Caco-2 (cell line): ENCODE results near the gene ADPGK. TPM values are rescaled to one million over a fixed set of nuclear protein-coding genes. Genes with fewer than 3 reads are reported as not detected.
"Not testable (repeated sequence)": the region's sequence is repeated elsewhere in the genome, so short reads cannot be mapped to it uniquely, and the experiment has no call there.

Experiments
- BruUV-seq: library from RNA; stranded (reverse); fragments of 400-500 nt; replicated peaks from 2 replicates; lab custom pipeline; 2021; lab: Mats Ljungman, UMichigan
- CTCF ChIA-PET: fragments of 300-600 bp; sonication (Branson Sonifier 250); formaldehyde crosslinking; loops from one replicate; lab custom pipeline; 2022; ENCODE audit warnings: antibody characterized with exemption; lab: Charles Lee
- POLR2A ChIA-PET: fragments of 300-600 bp; sonication (Branson Sonifier 250); formaldehyde crosslinking; loops from one replicate; lab custom pipeline; 2022; ENCODE audit warnings: antibody characterized with exemption; lab: Charles Lee
- DNase-seq, 2 experiments: peaks; one replicate each; pipeline versions ENCODE4 v3.0.0 to v3.0.0-alpha.2; 2020 to 2022
- H3K27me3 ChIP-seq: replicated peaks from 2 replicates; pipeline ENCODE4 v1.6.0; 2011; ENCODE audit warnings: low read length; ENCODE audit not compliant: control insufficient read depth, insufficient read depth
- H3K36me3 ChIP-seq: 2 replicates; pipeline ENCODE4 v1.5.1; 2011; ENCODE audit warnings: low read length; ENCODE audit not compliant: control insufficient read depth, insufficient read depth
- H3K4me1 ChIP-seq: fragments of 250-450 bp; sonication (Bioruptor Pico); 2 replicates; pipeline ENCODE4 v1.5.1; 2020; ENCODE audit warnings: mild to moderate bottlenecking
- H3K4me3 ChIP-seq: 2 replicates; pipeline ENCODE4 v1.5.1; 2011; ENCODE audit warnings: low read depth, mild to moderate bottlenecking, control low read depth, low read length
- H3K9me3 ChIP-seq: fragments of 250-450 bp; sonication (Bioruptor Pico); 2 replicates; pipeline ENCODE4 v1.5.1; 2020; ENCODE audit warnings: mild to moderate bottlenecking, moderate library complexity
- H3K27ac Mint-ChIP-seq: one replicate; pipeline ENCODE4 v1.8.0; 2022; ENCODE audit warnings: mixed read lengths; ENCODE audit not compliant: unreplicated experiment
- H3K27me3 Mint-ChIP-seq: one replicate; pipeline ENCODE4 v1.8.0; 2022; ENCODE audit warnings: mixed read lengths; ENCODE audit not compliant: insufficient read depth, unreplicated experiment
- H3K36me3 Mint-ChIP-seq: one replicate; pipeline ENCODE4 v1.8.0; 2022; ENCODE audit warnings: mild to moderate bottlenecking, mixed read lengths; ENCODE audit not compliant: insufficient read depth, unreplicated experiment
- H3K4me1 Mint-ChIP-seq: one replicate; pipeline ENCODE4 v1.8.0; 2022; ENCODE audit warnings: low read depth, mixed read lengths; ENCODE audit not compliant: unreplicated experiment
- H3K4me3 Mint-ChIP-seq: one replicate; pipeline ENCODE4 v1.8.0; 2022; ENCODE audit warnings: mild to moderate bottlenecking, moderate library complexity, mixed read lengths; ENCODE audit not compliant: unreplicated experiment
- H3K9me3 Mint-ChIP-seq: one replicate; pipeline ENCODE4 v1.8.0; 2022; ENCODE audit warnings: mixed read lengths; ENCODE audit not compliant: unreplicated experiment
- CTCF ChIP-seq, 2 experiments: fragments of 200-600 bp in 1 of 2; IDR thresholded peaks; 1 replicate in 1 of 2; 2 replicates in 1 of 2; pipeline versions ENCODE4 v1.5.1 to v1.8.0; 2011 to 2022; ENCODE audit warnings: antibody characterized with exemption in 1 of 2, control low read depth in 1 of 2, inconsistent platforms in 1 of 2, low read depth in 1 of 2, low read length in 1 of 2, mild to moderate bottlenecking in 1 of 2, moderate library complexity in 1 of 2; ENCODE audit not compliant: insufficient read depth in 1 of 2, severe bottlenecking in 1 of 2, unreplicated experiment in 1 of 2
- intact Hi-C: fragments of 100-400 bp; cut with micrococcal nuclease; formaldehyde crosslinking; loops from one replicate; pipeline ENCODE4 v1.10.0; 2022; ENCODE audit not compliant: unreplicated experiment
- total RNA-seq: library from RNA; stranded (reverse); gene quantifications from 2 replicates; pipeline ENCODE4 v1.2.3, GENCODE V29; 2022

Gene ADPGK
- total RNA-seq, 1 experiment from 2014 or later = 55.6 TPM

GRCh38 chr15:72732086-72732485 lies 51.5 kb downstream of the ADPGK start:
- no peak overlapping the region for H3K4me3 Mint-ChIP-seq
- CTCF ChIA-PET = interaction anchor here (1.0 kb wide), 1 partner anchor 10 kb away, joined by 3 read pairs; no protein-coding TSS in a partner anchor
- Histone ChIP-seq H3K4me3 (no peak overlapping the region), H3K9me3 (no peaks in the 10 kb centered on the region), H3K4me1 (peaks cover 27% of the 10 kb centered on the region), H3K27me3 (no peaks in the 10 kb centered on the region), H3K36me3 (no peaks in the 10 kb centered on the region; the same call in 1 of the 2 replicates)
- POLR2A ChIA-PET = interaction anchor here (0.6 kb wide), 1 partner anchor 138 kb away, joined by 5 read pairs; no protein-coding TSS in a partner anchor
- no peak for DNase-seq
- BruUV-seq = no TSS peak
- no peaks in the 10 kb centered on the region for H3K9me3 Mint-ChIP-seq
- no peak for TF ChIP-seq CTCF (IDR thresholded peaks at IDR 0.05; ENCODE audit: insufficient read depth in 1 of 2, low read depth in 1 of 2, low read length in 1 of 2, severe bottlenecking in 1 of 2, unreplicated experiment in 1 of 2)
- H3K27ac Mint-ChIP-seq = no peak overlapping the region
- intact Hi-C loops = no loop called here
- H3K4me1 Mint-ChIP-seq = peaks cover 15% of the 10 kb centered on the region
- peaks cover 15% of the 10 kb centered on the region for H3K36me3 Mint-ChIP-seq
- no peaks in the 10 kb centered on the region for H3K27me3 Mint-ChIP-seq

DNA sequence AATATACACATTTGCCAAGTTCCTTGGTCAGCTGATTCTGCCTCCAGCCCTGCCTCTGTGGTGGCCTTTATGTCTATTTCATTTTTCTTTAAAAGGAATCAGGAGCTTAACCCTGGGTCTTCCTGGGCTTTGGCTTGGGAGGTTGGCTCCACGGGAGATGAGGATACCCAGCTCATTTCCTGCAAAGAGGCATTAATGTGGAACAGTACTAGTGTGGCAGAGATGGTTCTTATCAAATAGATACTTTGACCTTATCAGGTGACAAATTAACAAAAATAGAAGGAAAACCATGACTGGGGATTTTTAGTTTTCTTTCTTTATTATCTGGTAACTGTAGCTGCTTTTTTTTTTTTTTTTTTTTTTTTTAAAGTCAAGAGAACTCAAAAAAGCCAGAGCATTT lies 54.7 kb downstream of the ADPGK start:
- no peak overlapping the region for H3K27ac Mint-ChIP-seq
- H3K9me3 Mint-ChIP-seq = no peaks in the 10 kb centered on the region
- no peak for TF ChIP-seq CTCF (IDR thresholded peaks at IDR 0.05; ENCODE audit: insufficient read depth in 1 of 2, low read depth in 1 of 2, low read length in 1 of 2, severe bottlenecking in 1 of 2, unreplicated experiment in 1 of 2)

DNA sequence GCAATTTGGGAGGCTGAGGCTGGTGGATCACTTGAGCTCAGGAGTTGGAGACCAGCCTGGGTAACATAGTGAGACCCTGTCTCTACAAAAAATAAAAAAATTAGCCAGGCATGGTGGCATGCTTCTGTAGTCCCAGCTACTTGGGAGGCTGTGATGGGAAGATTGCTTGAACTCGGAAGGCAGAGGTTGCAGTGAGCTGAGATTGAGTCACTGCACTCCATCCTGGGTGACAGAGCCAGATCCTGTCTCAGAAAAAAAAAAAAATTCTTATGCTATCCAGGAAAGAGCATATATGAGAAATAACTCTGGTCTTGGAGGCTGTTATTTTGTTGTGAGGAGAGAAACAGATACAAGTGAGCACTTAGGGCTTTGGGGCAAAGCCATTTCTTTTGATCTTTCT lies 55.3 kb downstream of the ADPGK start:
- H3K27me3 Mint-ChIP-seq, H3K4me3 Mint-ChIP-seq, BruUV-seq, H3K36me3 Mint-ChIP-seq, POLR2A ChIA-PET, intact Hi-C loops, H3K9me3 Mint-ChIP-seq, H3K4me3 ChIP-seq, H3K9me3 ChIP-seq, DNase-seq, H3K36me3 ChIP-seq, H3K27me3 ChIP-seq, H3K27ac Mint-ChIP-seq: not testable (repeated sequence)
- peaks cover 13% of the 10 kb centered on the region; the same call in 1 of the 2 replicates for H3K4me1 ChIP-seq
- peaks cover 12% of the 10 kb centered on the region for H3K4me1 Mint-ChIP-seq
- CTCF ChIA-PET = interaction anchor here (0.8 kb wide), 1 partner anchor 66 kb away, joined by 4 read pairs; no protein-coding TSS in a partner anchor

More for the DNA sequence above, 54.7 kb downstream of the ADPGK start:
- intact Hi-C loops = no loop called here
- Histone ChIP-seq H3K4me3 (no peak overlapping the region), H3K9me3 (no peaks in the 10 kb centered on the region), H3K4me1 (peaks cover 18% of the 10 kb centered on the region), H3K36me3 (no peaks in the 10 kb centered on the region; the same call in 1 of the 2 replicates), H3K27me3 (no peaks in the 10 kb centered on the region)
- H3K27me3 Mint-ChIP-seq = no peaks in the 10 kb centered on the region
- CTCF ChIA-PET = no interaction called here
- DNase-seq = no peak
- POLR2A ChIA-PET = interaction anchor here (0.6 kb wide), 1 partner anchor 51 kb away, joined by 10 read pairs; no protein-coding TSS in a partner anchor
- no TSS peak for BruUV-seq
- peaks cover 7% of the 10 kb centered on the region for H3K36me3 Mint-ChIP-seq
- no peak overlapping the region for H3K4me3 Mint-ChIP-seq
- peaks cover 12% of the 10 kb centered on the region for H3K4me1 Mint-ChIP-seq
